IPS-11a (cell line): ENCODE data around the gene EPAS1.

Experiments
- H3K4me3 ChIP-seq: one replicate; pipeline ENCODE4 v1.5.1; 2013; ENCODE audit warnings: low read depth, low read length, control low read depth

EPAS1 gene

DNA sequence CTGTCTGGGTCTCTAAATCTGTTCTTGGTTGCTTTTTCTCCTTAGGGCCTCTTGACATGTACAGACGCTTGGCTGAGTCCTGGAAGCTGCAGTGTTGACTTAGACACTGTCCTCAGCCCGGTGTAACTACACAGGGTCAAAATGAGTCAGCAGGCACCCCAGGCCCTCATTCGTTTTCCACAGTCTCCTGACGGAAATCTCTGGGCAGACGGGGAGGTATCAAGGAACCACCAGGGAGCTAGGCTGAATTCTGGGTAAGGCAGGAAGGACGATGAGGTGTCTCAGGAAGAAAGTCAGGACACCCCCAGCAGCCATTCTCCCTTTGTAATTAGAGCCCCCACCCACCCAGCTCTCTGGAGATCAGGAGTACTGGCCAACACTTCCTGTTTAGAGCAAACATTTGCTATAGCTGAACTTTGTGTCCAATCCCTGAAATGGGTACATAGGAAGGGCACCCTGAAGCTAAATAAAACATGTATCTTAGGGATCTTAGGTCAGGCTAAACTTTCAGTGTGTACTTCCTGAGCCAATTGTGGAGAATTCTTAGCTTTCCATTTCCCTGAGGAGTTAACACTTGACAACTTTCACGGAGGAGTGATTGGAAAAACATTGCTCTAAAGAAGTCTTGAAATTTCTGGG lies 23.9 kb upstream of the EPAS1 start:
- no peak overlapping the region for H3K4me3 ChIP-seq

DNA sequence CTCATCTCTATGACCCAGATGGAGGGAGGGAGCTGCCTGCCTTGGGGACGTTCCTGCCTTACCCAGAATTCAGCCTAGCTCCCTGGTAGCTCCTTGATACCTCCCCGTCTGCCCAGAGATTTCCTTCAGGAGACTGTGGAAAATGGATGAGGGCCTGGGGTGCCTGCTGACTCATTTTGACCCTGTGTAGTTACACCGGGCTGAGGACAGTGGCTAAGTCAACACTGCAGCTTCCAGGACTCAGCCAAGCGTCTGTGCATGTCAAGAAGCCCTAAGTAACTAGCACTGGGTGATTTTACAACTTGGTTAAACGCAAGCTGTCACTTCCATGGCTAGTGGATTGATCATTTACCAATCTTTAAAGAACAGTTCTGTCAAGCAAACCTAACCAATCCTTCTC lies 23.3 kb upstream of the EPAS1 start:
- H3K4me3 ChIP-seq = no peak overlapping the region

DNA sequence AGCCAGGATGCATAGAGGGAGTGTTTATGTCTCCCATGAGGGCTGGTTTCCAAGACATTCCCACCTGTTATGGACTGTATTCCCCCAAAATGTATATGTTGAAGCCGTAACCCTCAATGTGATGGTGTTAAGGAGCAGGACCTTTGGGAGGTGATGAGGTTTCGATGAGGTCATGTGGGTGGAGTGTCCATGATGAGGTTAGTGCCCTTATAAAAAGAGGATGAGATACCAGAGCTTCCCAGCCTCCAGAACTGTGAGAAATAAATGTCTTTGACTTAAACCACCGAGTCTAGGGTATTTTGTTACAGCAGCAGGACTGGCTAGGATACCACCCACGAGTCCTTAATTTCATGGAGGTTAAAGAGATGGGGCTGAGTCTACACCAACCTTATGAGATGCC lies 22.6 kb upstream of the EPAS1 start:
- H3K4me3 ChIP-seq = no peak overlapping the region

DNA sequence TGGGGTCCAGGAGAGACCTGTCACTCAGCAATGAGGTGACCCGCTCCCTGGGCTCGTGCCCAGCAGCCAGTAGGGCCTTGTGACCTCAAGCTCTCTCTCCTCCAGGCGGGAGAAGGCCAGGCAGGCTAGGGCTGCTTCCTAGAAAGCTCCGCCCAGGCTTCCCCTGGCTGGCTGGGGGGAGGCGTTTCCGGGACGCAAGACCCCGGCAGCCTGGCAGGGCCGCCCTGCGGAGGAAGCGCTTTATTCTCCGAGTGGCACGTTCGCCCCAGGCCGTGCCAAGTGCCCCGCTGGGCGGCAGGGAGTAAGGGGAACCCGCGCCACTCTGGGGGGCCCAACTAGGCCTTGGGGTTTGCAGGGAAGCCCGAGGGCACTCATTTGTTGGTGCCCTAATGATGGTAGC lies 21.2 kb upstream of the EPAS1 start:
- H3K4me3 ChIP-seq = no peak overlapping the region

DNA sequence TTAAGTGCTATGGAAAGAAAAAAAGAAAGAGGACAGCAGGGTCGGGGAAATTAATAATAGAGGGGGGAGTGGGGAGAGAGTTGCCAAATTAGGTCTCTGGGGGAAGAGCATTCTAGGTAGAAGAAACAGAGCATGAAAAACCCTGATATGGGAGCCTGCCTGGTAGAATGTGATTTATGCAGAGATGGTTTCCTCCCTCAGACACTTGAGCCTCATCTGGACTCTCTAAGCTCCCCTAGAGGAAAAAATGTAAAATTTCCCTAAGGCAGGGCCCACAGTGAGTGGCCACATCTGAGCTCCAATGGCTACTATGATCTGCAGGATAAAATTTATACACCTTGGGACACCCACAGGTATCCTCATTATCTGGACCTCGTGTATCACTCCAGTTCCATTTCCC lies 20.6 kb upstream of the EPAS1 start:
- no peak overlapping the region for H3K4me3 ChIP-seq

DNA sequence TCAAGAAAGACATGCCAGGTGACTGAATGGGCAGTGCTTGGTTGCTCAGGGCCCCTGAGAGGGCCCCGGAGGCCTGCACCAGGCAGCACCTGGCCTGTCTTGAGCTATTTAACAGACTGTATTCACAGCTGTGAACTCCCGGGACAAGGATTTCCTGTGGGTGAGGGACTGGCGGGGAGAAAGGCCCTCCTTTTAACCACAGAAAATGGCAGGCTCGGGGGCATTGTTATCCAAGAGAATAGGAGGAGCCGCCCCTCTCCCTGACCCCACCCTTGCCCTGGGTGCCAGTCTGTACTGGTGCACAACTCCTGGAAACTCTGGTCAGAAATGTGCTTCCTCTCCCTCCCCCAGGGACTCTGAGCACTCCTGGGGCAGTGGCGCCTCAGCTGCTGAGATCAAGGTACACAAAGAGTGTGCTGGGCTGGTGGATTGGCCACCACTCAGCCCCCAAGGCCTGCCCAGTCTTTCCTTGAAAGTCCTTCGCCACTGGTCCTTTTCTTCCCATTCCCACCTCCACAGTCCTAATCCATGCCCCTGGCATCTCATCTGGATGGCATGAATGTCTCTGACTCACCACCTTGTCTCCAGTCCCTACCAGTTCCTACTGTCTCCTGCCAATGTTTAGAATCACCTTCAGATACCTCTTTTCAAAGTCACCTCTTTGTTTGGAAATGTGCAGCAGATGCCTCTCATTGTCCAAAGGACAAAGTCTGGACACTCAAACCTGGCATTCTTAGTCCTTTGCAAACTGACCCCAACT lies 19.6 kb upstream of the EPAS1 start:
- no peak overlapping the region for H3K4me3 ChIP-seq

DNA sequence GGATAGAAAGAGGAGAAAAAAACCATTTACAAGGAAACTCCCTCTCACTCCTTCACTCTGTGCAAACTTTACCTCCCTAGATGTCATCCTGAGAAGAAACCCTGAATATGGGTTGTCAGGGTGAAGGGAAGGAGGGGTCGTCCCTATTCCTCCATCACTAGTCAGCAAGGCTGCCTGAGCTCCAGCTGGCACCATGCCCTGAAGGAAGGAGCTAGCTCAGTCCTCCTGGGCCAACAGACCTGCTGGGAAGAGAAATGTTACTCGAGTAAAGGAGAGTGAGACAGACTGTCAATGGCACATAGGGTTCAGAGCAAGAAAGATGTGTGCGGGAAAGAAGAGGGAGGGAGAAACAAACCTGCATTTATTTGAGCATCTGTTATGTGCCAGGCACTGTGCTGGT lies 18.3 kb upstream of the EPAS1 start:
- H3K4me3 ChIP-seq = no peak overlapping the region

DNA sequence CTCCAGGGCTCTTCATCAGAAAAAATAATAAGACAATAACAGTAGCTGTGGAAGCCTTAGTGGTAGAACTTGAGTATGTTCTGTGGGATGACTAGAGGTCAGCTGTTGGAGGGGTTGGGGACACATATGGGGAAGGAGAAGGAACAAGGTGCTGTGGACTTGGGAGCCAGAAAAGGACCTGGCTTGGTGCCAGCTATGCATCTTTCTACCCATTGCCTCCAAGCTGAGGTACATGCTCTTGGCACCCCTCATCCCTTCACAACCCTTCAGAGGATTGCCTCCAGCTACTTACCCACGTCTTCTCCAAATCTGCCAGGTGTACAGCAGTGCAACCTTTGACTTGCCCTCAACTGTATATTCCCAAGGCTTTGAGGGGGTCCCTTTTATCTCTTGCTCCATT lies 15.3 kb upstream of the EPAS1 start:
- H3K4me3 ChIP-seq = no peak overlapping the region

DNA sequence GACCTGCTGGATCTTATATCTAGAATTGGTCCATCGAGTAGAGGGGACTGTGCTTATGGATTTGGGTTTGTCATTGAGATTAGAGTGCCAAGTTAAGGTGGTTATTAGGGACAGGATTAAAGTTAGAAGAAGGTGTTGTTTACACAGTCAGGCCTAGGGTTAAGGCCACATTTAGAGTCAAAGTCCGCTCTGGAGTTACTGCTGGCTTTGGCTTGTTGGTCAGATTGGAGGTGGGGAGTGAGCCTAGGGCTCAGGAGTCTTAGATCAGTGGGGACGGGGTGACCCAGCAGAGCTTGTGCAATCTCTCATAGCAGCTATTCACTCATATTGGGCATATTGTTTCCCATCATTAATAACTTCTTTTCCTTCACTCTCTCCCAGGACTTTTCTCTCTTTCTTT lies 13.5 kb upstream of the EPAS1 start:
- no peak overlapping the region for H3K4me3 ChIP-seq

DNA sequence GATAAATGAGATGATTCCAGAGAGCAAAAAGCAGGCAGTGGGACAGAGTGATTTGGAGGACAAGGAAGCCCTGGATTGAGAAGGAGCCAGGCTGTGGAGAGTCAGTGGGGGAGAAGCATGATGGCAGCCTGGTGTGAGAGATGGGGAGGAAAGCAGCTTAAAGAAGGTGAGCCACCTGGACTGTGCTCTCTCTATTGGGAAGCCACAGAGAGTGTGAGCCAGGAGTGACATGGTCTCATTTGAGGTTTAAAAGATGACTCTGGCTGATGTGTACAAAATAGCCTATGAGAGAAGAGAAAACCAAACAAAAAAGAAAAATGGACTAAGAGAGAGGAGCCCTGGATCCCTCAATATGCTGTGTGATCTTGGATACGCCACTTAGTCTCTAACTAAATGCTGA lies 12.9 kb upstream of the EPAS1 start:
- H3K4me3 ChIP-seq = no peak overlapping the region

DNA sequence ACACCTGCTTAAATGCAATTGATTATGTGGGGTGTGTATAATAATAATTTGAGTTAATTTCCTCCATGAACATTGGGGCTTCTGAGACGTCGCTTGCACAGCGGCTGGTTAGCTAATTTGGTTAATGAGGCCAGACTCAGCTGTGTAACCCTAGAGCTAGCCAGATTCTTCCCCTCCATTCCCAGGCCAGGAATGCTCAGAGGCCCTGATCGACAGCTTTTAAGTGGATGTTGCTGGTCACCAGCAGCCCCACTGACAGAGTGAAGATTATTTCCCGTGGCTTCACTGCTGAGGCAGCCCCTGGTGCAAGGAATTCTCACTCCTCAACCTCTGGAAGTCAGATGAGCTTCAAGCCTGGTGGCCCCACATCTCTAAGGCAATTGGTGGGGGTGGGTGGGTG lies 12.4 kb upstream of the EPAS1 start:
- H3K4me3 ChIP-seq = no peak overlapping the region

DNA sequence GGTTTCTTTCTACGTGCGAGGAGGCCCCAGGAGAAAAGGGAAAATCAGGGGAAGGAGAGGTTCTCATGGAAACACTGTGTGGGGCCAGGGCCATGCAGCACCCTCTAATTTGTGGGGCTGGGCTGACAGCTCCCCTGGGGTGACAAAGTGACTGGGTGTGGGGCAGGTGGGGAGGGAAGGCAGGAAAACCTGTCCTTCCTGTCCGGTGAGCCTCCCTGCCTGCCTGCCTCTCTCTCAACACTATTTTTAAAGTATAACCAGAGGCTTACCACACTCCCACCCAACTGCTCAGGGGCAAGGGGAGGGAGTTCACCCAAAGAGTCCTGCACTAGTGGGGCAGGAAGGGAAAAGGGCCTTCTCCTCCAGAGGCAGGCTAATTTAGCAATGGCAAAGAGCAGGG lies 10.5 kb upstream of the EPAS1 start:
- H3K4me3 ChIP-seq = no peak overlapping the region

DNA sequence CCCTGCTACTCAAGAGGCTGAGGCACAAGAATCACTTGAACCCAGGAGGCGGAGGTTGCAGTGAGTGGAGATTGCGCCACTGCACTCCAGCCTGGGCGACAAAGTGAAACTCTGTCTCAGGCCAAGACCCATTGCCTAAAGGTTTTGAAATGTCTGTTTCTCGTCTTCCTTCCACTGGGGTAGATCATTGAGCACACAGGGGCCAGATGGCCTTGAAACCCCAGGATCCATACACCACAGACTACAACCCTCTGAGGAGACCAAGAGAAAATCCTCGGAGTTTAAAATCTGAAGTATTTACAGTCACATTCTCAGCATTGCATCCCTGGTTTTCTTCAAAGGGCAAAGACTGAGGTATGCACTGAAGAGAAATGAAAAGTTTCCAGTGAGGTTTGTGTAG lies 7.1 kb upstream of the EPAS1 start:
- H3K4me3 ChIP-seq = no peak overlapping the region

DNA sequence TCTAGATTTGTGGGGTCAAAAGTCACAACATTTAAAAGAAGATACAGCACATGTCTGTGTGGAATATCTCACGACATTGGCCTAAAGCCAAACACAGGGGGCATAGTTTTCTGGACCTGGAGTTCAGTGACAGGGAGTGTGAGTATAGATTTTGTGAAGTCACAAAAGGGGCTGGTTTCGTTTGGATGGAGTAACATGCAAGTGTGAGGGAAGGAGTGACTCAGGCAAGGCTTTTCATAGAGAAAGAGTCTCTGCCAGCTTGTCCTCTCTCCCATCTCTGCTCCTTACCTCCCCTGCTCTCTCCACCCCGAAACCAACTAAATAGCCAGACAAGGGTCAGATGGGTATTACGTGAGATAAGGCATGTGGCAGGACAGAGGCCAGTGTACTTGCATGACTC lies 3.7 kb upstream of the EPAS1 start:
- no peak overlapping the region for H3K4me3 ChIP-seq

DNA sequence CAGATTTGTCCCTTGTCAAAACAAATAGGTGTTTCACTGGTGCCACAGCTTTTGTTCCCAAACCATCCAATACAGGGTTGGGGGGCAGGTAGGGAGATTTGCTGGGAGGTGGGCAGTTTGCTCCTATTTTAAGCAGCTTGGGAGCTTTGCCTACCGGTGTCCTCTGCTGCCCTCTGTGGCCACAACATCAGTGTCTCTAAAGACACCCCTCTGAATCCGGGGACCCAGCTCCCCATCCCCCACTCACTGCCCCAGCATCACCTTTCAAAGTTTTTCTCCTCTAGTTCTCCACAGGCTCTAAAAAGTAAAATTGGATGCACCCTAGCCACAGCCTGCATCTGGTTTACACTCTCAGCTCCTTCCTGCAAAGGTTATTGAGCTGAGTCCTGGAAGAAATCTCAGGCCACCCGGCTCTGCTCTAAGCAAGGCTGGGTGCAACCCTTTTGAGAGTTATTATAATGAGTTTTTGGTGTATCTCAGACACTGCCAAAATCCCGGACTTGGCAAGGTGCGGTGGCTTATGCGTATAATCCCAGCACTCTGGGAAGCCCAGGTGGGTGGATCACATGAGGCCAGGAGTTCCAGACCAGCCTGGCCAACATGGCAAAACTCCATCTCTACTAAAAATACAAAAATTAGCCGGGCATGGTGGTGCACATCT lies 2.9 kb upstream of the EPAS1 start:
- H3K4me3 ChIP-seq = no peak overlapping the region

DNA sequence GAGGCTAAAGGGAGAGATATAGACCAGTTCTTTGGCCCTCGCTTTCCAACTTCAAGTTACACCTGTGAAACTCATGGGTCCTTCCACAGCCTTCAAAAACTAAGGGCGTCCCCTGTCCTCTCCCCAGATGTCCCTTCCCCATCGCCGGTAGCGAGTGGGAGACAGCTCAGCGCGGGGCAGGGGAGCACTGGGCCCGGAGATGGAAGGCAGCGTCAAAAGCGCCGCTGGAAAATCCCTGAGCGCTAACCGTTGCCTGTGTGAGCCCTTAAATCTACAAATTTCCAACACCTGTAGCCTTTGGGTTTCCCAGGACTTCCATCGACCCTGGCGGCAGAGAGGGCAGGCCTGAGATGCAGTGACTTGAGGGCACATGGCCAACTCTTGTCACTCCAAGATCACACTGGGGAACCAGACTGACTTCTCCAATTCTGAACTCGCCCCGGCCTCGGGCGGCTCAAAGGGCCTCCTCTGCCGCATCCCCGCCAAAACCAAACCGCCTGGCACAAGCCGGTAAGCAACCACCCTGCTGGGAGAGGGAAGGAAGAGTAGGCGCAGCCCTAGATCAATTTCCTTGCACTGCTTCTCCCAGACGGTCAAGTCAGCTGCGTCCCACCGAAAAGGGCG lies 879 bp upstream of the EPAS1 start:
- H3K4me3 ChIP-seq = peak overlapping the region; percentile 42

DNA sequence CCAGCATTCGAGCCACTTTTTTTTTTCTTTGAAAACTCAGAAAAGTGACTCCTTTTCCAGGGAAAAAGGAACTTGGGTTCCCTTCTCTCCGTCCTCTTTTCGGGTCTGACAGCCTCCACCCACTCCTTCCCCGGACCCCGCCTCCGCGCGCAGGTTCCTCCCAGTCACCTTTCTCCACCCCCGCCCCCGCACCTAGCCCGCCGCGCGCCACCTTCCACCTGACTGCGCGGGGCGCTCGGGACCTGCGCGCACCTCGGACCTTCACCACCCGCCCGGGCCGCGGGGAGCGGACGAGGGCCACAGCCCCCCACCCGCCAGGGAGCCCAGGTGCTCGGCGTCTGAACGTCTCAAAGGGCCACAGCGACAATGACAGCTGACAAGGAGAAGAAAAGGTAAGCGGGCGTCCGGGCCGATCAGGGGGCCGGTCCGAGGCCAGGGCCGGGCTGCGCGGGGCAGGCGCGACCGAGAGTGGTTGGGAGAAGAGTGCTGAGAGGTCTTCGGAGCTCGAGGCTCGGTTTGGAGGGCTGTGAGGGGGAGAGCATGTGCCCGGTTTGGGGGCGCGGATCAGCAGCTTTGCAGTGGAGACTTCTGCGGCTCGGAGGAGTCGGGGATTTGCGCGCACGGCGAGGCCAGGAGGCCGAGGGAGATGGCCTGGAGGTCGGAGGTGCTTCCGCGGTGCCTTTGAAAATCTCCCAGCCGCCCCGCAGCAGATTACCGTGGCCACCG lies 502 bp downstream of the EPAS1 start:
- H3K4me3 ChIP-seq = peak overlapping the region; percentile 43

DNA sequence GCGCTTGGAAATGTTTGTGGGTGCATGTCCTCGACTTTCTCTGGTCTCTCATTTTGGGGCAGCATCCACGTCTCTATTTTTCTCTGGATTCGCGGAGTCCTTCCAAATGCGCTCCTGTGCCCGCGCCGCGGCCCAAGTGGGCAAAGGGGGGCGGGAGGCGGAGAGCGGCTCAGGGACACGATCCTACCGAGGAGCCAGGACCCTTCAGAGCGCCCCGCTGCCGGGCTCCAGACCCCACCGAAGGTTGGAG lies 990 bp downstream of the EPAS1 start:
- peak overlapping the region; percentile 43 for H3K4me3 ChIP-seq

DNA sequence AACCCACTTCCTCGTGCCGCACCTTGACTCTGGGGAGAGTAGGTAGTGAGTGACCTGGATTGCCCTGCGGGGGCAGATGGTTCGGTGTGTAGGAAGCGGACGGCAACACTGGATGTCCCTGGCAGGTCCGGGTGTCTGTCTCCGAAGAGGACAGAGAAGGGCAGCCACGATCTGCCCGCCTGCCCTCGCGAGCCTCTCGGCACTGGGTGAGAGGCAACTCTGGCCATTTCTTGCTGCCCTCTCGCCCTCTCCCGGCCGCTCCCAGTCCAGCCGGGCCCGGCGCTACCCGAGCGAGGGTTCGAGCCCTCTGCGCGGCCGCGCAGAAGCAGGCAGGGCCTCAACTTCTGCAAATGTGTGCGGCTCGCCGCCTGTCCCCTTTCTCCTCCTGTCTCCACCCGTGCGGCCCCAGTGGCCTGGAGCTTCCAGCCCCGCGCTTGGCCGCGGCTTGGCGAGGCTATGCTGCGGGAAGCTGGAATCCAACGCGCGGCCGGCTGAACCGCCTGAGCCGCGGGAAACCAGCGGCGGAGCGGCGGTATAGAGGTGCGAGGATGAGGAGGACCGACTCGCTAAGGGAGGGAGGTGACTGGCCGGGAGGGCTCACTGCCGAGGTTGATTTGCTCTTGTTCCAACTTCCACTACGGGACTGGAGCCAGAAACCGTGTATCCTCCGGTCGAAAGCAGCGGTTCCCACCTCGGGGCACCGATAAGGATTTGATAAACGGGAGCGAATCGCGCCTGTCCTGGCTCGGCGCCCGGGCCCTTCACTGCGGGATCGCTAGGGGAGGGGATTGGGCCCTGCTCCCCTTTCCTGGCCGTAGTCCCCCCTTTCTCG lies 1.5 kb downstream of the EPAS1 start:
- H3K4me3 ChIP-seq = peak overlapping the region; percentile 24

DNA sequence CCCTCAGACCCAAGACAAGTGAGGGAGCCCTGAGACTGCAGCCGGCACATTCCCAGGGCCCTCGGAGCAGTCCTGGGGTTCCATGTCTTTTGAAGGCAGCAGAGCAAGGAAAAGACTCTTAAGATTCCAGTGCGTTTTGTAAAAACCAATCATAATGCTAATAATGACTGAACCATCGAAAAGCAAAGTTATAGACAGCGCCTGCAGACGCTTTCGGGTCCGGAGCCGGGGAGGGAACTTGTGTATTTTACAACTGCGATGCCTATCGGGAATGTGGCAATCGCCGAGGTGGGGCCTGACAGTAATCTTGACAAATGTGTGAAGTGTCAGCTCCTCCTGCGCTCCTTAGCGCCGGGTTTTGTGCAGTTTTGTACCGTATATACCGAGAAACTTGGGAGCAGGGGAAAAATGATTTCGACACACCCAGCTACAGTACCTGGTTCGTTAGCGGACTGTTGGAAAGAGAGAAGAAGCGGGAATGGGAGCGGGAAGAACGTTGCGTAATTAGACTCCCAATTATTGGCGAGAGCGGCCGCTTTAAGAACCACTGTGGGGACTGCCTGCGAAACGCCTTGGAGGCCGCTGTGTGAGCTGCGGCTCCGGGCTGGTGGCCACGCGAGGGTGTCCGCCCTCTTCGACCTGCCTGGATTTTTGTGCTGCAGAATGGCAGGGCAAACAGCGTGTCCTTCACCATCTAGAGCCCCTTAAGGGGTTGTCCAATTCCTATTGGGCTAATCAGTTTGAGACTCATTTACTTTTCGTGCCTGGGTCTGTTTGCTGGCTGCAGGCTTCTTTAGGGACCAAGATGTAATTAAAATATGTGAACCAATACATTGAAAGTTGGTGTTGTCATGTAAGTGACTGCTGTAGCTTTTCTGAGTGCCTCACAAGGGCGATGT lies 2.4 kb downstream of the EPAS1 start:
- H3K4me3 ChIP-seq = peak overlapping the region; percentile 24
